ENCODE data around the gene SPANXN5. TPM values are rescaled to one million over a fixed set of nuclear protein-coding genes. Genes with fewer than 3 reads are reported as not detected.
"Not testable (repeated sequence)": the region's sequence is repeated elsewhere in the genome, so short reads cannot be mapped to it uniquely, and the experiment has no call there.

The SPANXN5 gene
- total RNA-seq, 2 donors from 2014 or later, result not detected

- H3K4me1 Mint-ChIP-seq, result no peaks in the 10 kb centered on the region
- WGBS, 2 experiments (ENCODE audit: insufficient coverage in 1 of 2, insufficient read length in 1 of 2), result 91% methylated on average over 24 of the region's 25 CpGs; no CpG with 5 or more reads in 1 of the 2 experiments
- H3K9me3 Mint-ChIP-seq, result peaks cover 54% of the 10 kb centered on the region
- no peaks in the 10 kb centered on the region for H3K36me3 Mint-ChIP-seq (ENCODE audit: low read depth)
- no peak for DNase-seq
- TF ChIP-seq CTCF (conservative IDR thresholded peaks at IDR 0.05), result no peak
- H3K27ac Mint-ChIP-seq, result no peak within 1 kb of the TSS
- H3K27me3 ChIP-seq (ENCODE audit: control insufficient read depth, insufficient read depth, low read length, poor library complexity, severe bottlenecking), result no peaks in the 10 kb centered on the region
- H3K4me1 ChIP-seq (ENCODE audit: control insufficient read depth, insufficient read depth, low read length), result no peaks in the 10 kb centered on the region
- no peak within 1 kb of the TSS for H3K4me3 ChIP-seq (ENCODE audit: low read length)
- no peak within 1 kb of the TSS for H3K9ac ChIP-seq (ENCODE audit: extremely low read depth, low read length, poor library complexity, severe bottlenecking)
- H3K27me3 Mint-ChIP-seq (ENCODE audit: insufficient read depth), result peaks cover 5% of the 10 kb centered on the region
- H3K36me3 ChIP-seq (ENCODE audit: control insufficient read depth, insufficient read depth, low read length), result no peaks in the 10 kb centered on the region
- H3K4me3 Mint-ChIP-seq, result no peak within 1 kb of the TSS
- no peak within 1 kb of the TSS for H3K27ac ChIP-seq (ENCODE audit: low read depth, low read length)
- H3K9me3 ChIP-seq (ENCODE audit: control insufficient read depth, low read length), result no peaks in the 10 kb centered on the region
These were observed 13.9 kb upstream of the SPANXN5 start, which contains the start of gene XAGE5 for GRCh38 chrX:52811065-52811625. Gene XAGE5, plus strand, starts transcription at chrX:52811287. Its CDS starts 1,280 bp downstream, at chrX:52812567.

GRCh38 chrX:52804876-52805275 is 7.6 kb upstream of the SPANXN5 start:
- not testable (repeated sequence) for H3K36me3 ChIP-seq (ENCODE audit: control insufficient read depth, insufficient read depth, low read length); H3K4me3 Mint-ChIP-seq; H3K27me3 Mint-ChIP-seq (ENCODE audit: insufficient read depth); H3K27ac Mint-ChIP-seq; H3K27me3 ChIP-seq (ENCODE audit: control insufficient read depth, insufficient read depth, low read length, poor library complexity, severe bottlenecking); H3K9ac ChIP-seq (ENCODE audit: extremely low read depth, low read length, poor library complexity, severe bottlenecking); H3K4me1 ChIP-seq (ENCODE audit: control insufficient read depth, insufficient read depth, low read length); DNase-seq; H3K9me3 ChIP-seq (ENCODE audit: control insufficient read depth, low read length); H3K4me1 Mint-ChIP-seq; H3K36me3 Mint-ChIP-seq (ENCODE audit: low read depth); H3K4me3 ChIP-seq (ENCODE audit: low read length); H3K27ac ChIP-seq (ENCODE audit: low read depth, low read length)
- 40% methylated on average over 1 of the region's 2 CpGs; no CpG with 5 or more reads in 1 of the 2 experiments for WGBS, 2 experiments (ENCODE audit: insufficient coverage in 1 of 2, insufficient read length in 1 of 2)
- H3K9me3 Mint-ChIP-seq, result peaks cover 36% of the 10 kb centered on the region

GRCh38 chrX:52773504-52773903 is 23.7 kb downstream of the SPANXN5 start:
- H3K9ac ChIP-seq (ENCODE audit: extremely low read depth, low read length, poor library complexity, severe bottlenecking); H3K4me1 ChIP-seq (ENCODE audit: control insufficient read depth, insufficient read depth, low read length); H3K27ac Mint-ChIP-seq; H3K27me3 ChIP-seq (ENCODE audit: control insufficient read depth, insufficient read depth, low read length, poor library complexity, severe bottlenecking); H3K27me3 Mint-ChIP-seq (ENCODE audit: insufficient read depth); DNase-seq; H3K27ac ChIP-seq (ENCODE audit: low read depth, low read length); H3K9me3 ChIP-seq (ENCODE audit: control insufficient read depth, low read length); H3K4me1 Mint-ChIP-seq; H3K9me3 Mint-ChIP-seq; H3K4me3 Mint-ChIP-seq; H3K36me3 Mint-ChIP-seq (ENCODE audit: low read depth); H3K36me3 ChIP-seq (ENCODE audit: control insufficient read depth, insufficient read depth, low read length); H3K4me3 ChIP-seq (ENCODE audit: low read length): not testable (repeated sequence)
- 74% methylated on average over 5 of the region's 11 CpGs; no CpG with 5 or more reads in 1 of the 2 experiments for WGBS, 2 experiments (ENCODE audit: insufficient coverage in 1 of 2, insufficient read length in 1 of 2)

- not testable (repeated sequence) for H3K9me3 Mint-ChIP-seq
These were observed 31.2 kb downstream of the SPANXN5 start for GRCh38 chrX:52765983-52766382.

GRCh38 chrX:52750952-52751351 is 46.3 kb downstream of the SPANXN5 start, which contains the start of gene SSX2B:
Gene SSX2B, plus strand, starts transcription at chrX:52751252. Its CDS starts 1,429 bp downstream, at chrX:52752681.
- DNase-seq; H3K27me3 Mint-ChIP-seq (ENCODE audit: insufficient read depth); H3K36me3 ChIP-seq (ENCODE audit: control insufficient read depth, insufficient read depth, low read length); H3K4me1 Mint-ChIP-seq; H3K4me3 ChIP-seq (ENCODE audit: low read length); H3K4me1 ChIP-seq (ENCODE audit: control insufficient read depth, insufficient read depth, low read length); H3K36me3 Mint-ChIP-seq (ENCODE audit: low read depth); H3K9me3 Mint-ChIP-seq; H3K9me3 ChIP-seq (ENCODE audit: control insufficient read depth, low read length); H3K27ac ChIP-seq (ENCODE audit: low read depth, low read length); H3K27ac Mint-ChIP-seq; H3K9ac ChIP-seq (ENCODE audit: extremely low read depth, low read length, poor library complexity, severe bottlenecking); H3K4me3 Mint-ChIP-seq; H3K27me3 ChIP-seq (ENCODE audit: control insufficient read depth, insufficient read depth, low read length, poor library complexity, severe bottlenecking): not testable (repeated sequence)
- no CpG with 5 or more reads among the region's 13 CpGs for WGBS, 2 experiments (ENCODE audit: insufficient coverage in 1 of 2, insufficient read length in 1 of 2)

More at GRCh38 chrX:52765983-52766382, 31.2 kb downstream of the SPANXN5 start:
- WGBS, 2 experiments (ENCODE audit: insufficient coverage in 1 of 2, insufficient read length in 1 of 2), result no CpG with 5 or more reads among the region's 5 CpGs
- H3K4me3 Mint-ChIP-seq; H3K4me3 ChIP-seq (ENCODE audit: low read length); H3K9ac ChIP-seq (ENCODE audit: extremely low read depth, low read length, poor library complexity, severe bottlenecking); H3K4me1 Mint-ChIP-seq; H3K4me1 ChIP-seq (ENCODE audit: control insufficient read depth, insufficient read depth, low read length); H3K27me3 ChIP-seq (ENCODE audit: control insufficient read depth, insufficient read depth, low read length, poor library complexity, severe bottlenecking); DNase-seq; H3K27me3 Mint-ChIP-seq (ENCODE audit: insufficient read depth); H3K9me3 ChIP-seq (ENCODE audit: control insufficient read depth, low read length); H3K36me3 ChIP-seq (ENCODE audit: control insufficient read depth, insufficient read depth, low read length); H3K36me3 Mint-ChIP-seq (ENCODE audit: low read depth); H3K27ac ChIP-seq (ENCODE audit: low read depth, low read length); H3K27ac Mint-ChIP-seq: not testable (repeated sequence)

Data from endodermal cell (in vitro differentiated cells).